ENCODE results near the gene METTL3. TPM values are rescaled to one million over a fixed set of nuclear protein-coding genes. Genes with fewer than 3 reads are reported as not detected.
"Not testable (repeated sequence)": the region's sequence is repeated elsewhere in the genome, so short reads cannot be mapped to it uniquely, and the experiment has no call there.

Gene METTL3
- polyA plus RNA-seq (2013): 88.5 TPM

DNA sequence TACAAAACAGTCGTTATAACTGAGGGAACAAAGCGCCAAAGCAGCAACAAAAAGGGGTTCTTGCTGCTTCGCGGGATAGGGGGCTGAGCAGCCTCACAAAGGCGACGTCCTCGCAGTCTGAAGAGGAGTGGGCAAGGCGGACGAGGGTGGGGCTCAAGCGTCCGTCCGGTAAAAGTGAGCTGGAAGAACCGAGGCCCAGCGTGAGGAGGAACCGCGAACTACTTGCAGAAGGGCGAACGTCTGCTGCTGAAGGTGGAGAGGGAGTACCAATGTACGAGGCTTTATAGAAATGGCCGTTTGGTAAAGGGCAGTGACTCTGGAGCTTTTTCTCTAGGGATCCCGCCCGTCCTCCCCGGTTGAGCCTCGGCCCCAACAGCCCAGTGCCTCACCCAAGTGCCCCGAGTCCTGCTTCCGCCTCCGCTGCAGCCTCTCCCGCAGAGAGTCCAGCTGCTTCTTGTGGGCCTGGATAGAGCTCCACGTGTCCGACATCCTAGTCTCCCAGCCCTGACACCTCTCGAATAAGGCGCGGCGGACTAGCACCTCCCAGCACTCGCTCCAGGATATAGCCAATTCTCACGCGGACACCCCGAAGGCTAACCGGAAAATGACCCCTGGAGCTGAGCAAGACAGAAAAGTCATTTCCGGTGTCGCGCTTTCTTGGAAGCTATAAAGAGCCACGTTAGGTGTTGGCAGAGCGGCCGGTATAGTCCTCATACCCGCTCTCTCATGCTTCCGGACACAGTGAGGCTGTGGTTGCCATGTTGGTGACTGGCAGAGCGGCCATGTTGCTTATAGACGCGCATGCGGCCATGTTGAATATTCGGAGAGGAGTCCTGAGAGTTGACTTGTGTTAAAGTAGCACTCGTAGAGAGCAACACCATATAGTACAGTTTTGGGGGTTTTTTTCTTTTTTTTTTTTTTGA lies at the start of gene METTL3:
Gene METTL3, minus strand, starts transcription at position 606 of the 923 bp plus-strand sequence. Its CDS starts 117 bp downstream, at position 489.
- Histone ChIP-seq H3K4me3 (ENCODE audit: control insufficient read depth in 1 of 7, extremely low read depth in 1 of 7, insufficient read depth in 4 of 7, low read depth in 2 of 7, low read length in 6 of 7) (peak within 1 kb of the TSS; percentile 66 to 100 (median 98)), H3K27ac (ENCODE audit: insufficient read depth in 1 of 2, low read depth in 1 of 2, low read length in 2 of 2, poor library complexity in 1 of 2, severe bottlenecking in 2 of 2) (peak within 1 kb of the TSS; percentile 82 to 89), H3K27me3 (replicated peaks in 2 of 5; ENCODE audit: control insufficient read depth in 4 of 5, insufficient read depth in 5 of 5, low read length in 4 of 5) (no peaks in the 10 kb centered on the region), H3K9me3 (ENCODE audit: control extremely low read depth in 1 of 5, control insufficient read depth in 4 of 5, insufficient read depth in 2 of 5, low read depth in 1 of 5, low read length in 4 of 5) (no peaks in the 10 kb centered on the region), H3K36me3 (ENCODE audit: control insufficient read depth in 4 of 4, insufficient read depth in 4 of 4, low read length in 3 of 4) (peaks cover 0 to 11% (median 10%) of the 10 kb centered on the region in 4 experiments), H3K4me1 (ENCODE audit: control extremely low read depth in 1 of 4, control insufficient read depth in 4 of 4, insufficient read depth in 4 of 4, low read length in 3 of 4) (peaks cover 9 to 24% (median 15%) of the 10 kb centered on the region in 4 experiments)
- POLR2A ChIA-PET: interaction anchor here (0.6 to 2.8 kb wide), 4 partner anchors 9 to 55 kb away, joined by 3 to 12 read pairs (median 5); partner anchors contain the start of genes CHD8 and SALL2
- WGBS (ENCODE audit: insufficient coverage): 0% methylated on average over 47 of the region's 53 CpGs
- peak; percentile 95 to 97 (median 97) for DNase-seq
- CTCF ChIA-PET: interaction anchor here (1.0 to 5.2 kb wide), 9 partner anchors 9 to 48 kb away, joined by 3 to 51 read pairs (median 4); partner anchors contain the start of gene SALL2

DNA sequence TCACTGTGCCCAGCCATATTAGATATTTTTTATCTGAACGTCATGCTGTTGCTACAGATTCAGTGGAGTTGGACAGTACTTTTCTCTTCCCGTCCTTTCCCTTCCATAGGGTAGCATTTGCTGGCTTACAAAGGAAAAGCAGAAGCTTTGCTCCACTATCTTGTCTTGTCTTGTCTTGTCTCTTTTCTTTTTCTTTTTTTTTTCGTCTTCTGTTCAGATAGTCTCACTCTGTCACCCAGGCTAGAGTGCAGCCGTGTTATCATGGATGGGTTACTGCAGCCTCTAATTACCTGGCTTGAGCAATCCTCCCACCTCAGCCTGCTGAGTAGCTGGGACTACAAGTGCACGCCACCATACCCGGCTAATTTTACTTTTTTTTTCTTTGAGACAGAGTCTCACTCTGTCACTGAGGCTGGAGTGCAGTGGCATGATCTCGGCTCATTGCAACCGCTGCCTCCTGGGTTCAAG lies 47.6 kb upstream of the METTL3 start:
- CTCF ChIA-PET: interaction anchor here (0.9 to 10.2 kb wide), 2 partner anchors 48 to 61 kb away, joined by 4 to 130 read pairs; partner anchors contain the start of gene METTL3
- POLR2A ChIA-PET: interaction anchor here (1.3 kb wide), 1 partner anchor 58 kb away, joined by 3 read pairs; no protein-coding TSS in a partner anchor
- WGBS (ENCODE audit: insufficient coverage): 100% methylated on average over 8 of the region's 8 CpGs
- no peak for DNase-seq
- no peak overlapping the region for H3K27ac ChIP-seq (ENCODE audit: insufficient read depth in 1 of 2, low read depth in 1 of 2, low read length in 2 of 2, poor library complexity in 1 of 2, severe bottlenecking in 2 of 2)
- H3K36me3 ChIP-seq (ENCODE audit: control insufficient read depth in 4 of 4, insufficient read depth in 4 of 4, low read length in 3 of 4): no peaks in the 10 kb centered on the region
- H3K4me1 ChIP-seq (ENCODE audit: control extremely low read depth in 1 of 4, control insufficient read depth in 4 of 4, insufficient read depth in 4 of 4, low read length in 3 of 4): peaks cover 0 to 6% (median 2%) of the 10 kb centered on the region in 4 experiments
- H3K27me3 ChIP-seq (replicated peaks in 2 of 5; ENCODE audit: control insufficient read depth in 4 of 5, insufficient read depth in 5 of 5, low read length in 4 of 5): no peaks in the 10 kb centered on the region
- H3K9me3 ChIP-seq (ENCODE audit: control extremely low read depth in 1 of 5, control insufficient read depth in 4 of 5, insufficient read depth in 2 of 5, low read depth in 1 of 5, low read length in 4 of 5): no peaks in the 10 kb centered on the region
- no peak overlapping the region for H3K4me3 ChIP-seq (ENCODE audit: control insufficient read depth in 1 of 7, extremely low read depth in 1 of 7, insufficient read depth in 4 of 7, low read depth in 2 of 7, low read length in 6 of 7)

DNA sequence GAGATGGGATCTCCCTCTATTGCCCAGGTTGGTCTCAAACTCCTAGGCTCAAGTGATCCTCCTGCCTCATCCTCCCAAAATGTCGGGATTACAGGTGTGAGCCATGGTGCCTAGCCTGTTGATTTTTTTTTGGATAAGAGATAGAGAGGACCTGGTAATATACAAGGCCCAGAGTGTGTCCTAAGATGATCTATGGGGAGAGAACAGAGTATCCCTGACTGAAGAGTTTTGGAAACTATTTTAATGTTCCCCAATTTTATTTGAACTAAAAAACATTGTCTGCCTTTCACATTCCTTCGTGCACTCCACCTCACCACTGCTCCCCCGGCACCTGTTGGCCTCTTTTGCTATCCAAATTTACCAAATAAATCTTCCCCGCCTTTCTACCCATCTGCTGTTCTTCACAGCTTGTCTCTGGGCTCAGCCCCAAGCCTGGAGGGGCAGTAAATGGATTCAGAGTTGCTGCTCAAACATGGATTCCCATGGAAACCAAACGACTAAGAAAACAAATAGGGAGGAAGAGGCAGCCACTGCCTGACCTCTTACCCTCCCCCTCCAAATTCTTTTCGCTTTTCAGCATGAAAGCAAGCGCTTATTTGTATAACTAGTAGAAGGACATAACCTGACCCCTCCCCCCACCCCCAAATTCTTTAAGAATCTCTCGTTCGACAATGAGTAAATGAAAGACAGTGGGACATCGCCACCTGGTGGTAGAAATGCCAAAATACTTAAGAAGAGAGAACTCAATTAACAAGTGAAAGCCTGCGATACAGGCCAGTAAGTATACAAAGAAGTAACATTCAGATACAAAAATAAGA lies 46.2 kb upstream of the METTL3 start:
- Histone ChIP-seq H3K9me3 (ENCODE audit: control extremely low read depth in 1 of 5, control insufficient read depth in 4 of 5, insufficient read depth in 2 of 5, low read depth in 1 of 5, low read length in 4 of 5) (no peaks in the 10 kb centered on the region), H3K36me3 (ENCODE audit: control insufficient read depth in 4 of 4, insufficient read depth in 4 of 4, low read length in 3 of 4) (no peaks in the 10 kb centered on the region), H3K27me3 (replicated peaks in 2 of 5; ENCODE audit: control insufficient read depth in 4 of 5, insufficient read depth in 5 of 5, low read length in 4 of 5) (peaks cover 0 to 2% (median 0%) of the 10 kb centered on the region in 5 experiments), H3K4me3 (ENCODE audit: control insufficient read depth in 1 of 7, extremely low read depth in 1 of 7, insufficient read depth in 4 of 7, low read depth in 2 of 7, low read length in 6 of 7) (peak overlapping the region in 6 of 7 experiments; percentile 36 to 75 (median 51)), H3K27ac (ENCODE audit: insufficient read depth in 1 of 2, low read depth in 1 of 2, low read length in 2 of 2, poor library complexity in 1 of 2, severe bottlenecking in 2 of 2) (peak overlapping the region; percentile 36 to 80), H3K4me1 (ENCODE audit: control extremely low read depth in 1 of 4, control insufficient read depth in 4 of 4, insufficient read depth in 4 of 4, low read length in 3 of 4) (peaks cover 0 to 6% (median 2%) of the 10 kb centered on the region in 4 experiments)
- CTCF ChIA-PET: interaction anchor here (0.7 to 10.2 kb wide), 9 partner anchors 9 to 120 kb away, joined by 3 to 130 read pairs (median 3); partner anchors contain the start of gene TOX4
- POLR2A ChIA-PET: interaction anchor here (1.0 to 1.3 kb wide), 2 partner anchors 52 to 57 kb away, joined by 3 read pairs; no protein-coding TSS in a partner anchor
- peak; percentile 92 to 96 (median 93) for DNase-seq
- 53% methylated on average over 3 of the region's 11 CpGs for WGBS (ENCODE audit: insufficient coverage)

DNA sequence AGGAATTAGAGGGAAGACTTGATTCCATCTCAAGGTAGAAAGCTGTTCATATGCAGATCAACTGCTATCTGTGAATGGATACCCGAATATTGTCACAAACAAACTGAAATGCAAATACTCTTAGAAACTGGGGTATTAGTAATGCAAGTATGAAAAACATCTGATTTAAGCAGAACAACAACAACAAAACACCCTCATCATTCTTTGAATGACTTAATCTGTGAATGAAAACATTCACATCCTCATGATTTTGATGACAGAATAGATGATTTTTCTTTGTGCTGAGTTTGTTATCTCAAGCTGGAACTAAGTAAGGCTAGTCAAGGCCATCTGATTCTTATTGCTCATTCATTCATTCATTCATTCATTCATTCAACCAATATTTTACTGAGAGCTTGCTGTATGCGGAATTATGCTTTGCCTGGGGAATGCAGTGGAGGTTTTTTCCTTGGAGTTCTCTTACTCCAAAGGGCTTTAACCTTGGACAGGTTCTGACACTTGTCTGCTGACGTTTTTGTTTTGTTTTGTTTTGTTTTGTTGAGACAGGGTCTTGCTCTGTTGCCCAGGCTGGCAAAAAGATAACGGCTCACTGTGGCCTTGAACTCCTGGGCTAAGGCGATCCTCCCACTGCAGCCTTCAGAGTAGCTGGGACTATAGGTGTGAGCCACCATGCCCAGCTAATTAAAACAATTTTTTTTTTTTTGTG lies 45.4 kb upstream of the METTL3 start:
- Histone ChIP-seq H3K9me3 (ENCODE audit: control extremely low read depth in 1 of 5, control insufficient read depth in 4 of 5, insufficient read depth in 2 of 5, low read depth in 1 of 5, low read length in 4 of 5) (no peaks in the 10 kb centered on the region), H3K36me3 (ENCODE audit: control insufficient read depth in 4 of 4, insufficient read depth in 4 of 4, low read length in 3 of 4) (no peaks in the 10 kb centered on the region), H3K4me3 (ENCODE audit: control insufficient read depth in 1 of 7, extremely low read depth in 1 of 7, insufficient read depth in 4 of 7, low read depth in 2 of 7, low read length in 6 of 7) (no peak overlapping the region), H3K27ac (ENCODE audit: insufficient read depth in 1 of 2, low read depth in 1 of 2, low read length in 2 of 2, poor library complexity in 1 of 2, severe bottlenecking in 2 of 2) (no peak overlapping the region), H3K4me1 (ENCODE audit: control extremely low read depth in 1 of 4, control insufficient read depth in 4 of 4, insufficient read depth in 4 of 4, low read length in 3 of 4) (peaks cover 0 to 6% (median 2%) of the 10 kb centered on the region in 4 experiments), H3K27me3 (replicated peaks in 2 of 5; ENCODE audit: control insufficient read depth in 4 of 5, insufficient read depth in 5 of 5, low read length in 4 of 5) (peaks cover 0 to 2% (median 0%) of the 10 kb centered on the region in 5 experiments)
- ChIA-PET POLR2A (interaction anchor here (0.8 to 1.0 kb wide), 2 partner anchors 51 to 58 kb away, joined by 3 to 4 read pairs; no protein-coding TSS in a partner anchor), CTCF (interaction anchor here (0.7 to 10.2 kb wide), 8 partner anchors 8 to 79 kb away, joined by 3 to 130 read pairs (median 3); partner anchors contain the start of gene TOX4)
- WGBS (ENCODE audit: insufficient coverage): 100% methylated on average over 3 of the region's 5 CpGs
- DNase-seq: no peak

DNA sequence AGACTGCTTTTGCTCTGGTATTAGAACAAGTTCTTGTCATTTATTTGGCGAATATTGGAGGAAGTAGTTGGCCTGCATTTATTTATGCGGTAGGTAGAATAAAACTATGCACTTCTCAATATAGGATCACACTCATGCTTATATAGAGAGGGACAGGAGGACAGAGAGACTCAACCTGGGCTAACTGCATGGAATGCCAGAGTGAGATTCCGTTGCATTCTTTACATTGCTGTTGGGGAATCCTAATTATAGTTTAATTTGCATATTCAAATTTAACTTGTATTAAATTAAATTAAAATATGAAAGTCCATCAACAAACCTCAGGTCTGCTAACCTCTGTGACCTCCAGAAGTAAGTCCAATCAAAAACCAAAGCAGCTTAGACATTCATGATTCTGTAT lies 42.1 kb upstream of the METTL3 start:
- no peak overlapping the region for H3K27ac ChIP-seq (ENCODE audit: insufficient read depth in 1 of 2, low read depth in 1 of 2, low read length in 2 of 2, poor library complexity in 1 of 2, severe bottlenecking in 2 of 2)
- no peak for DNase-seq
- no peaks in the 10 kb centered on the region for H3K36me3 ChIP-seq (ENCODE audit: control insufficient read depth in 4 of 4, insufficient read depth in 4 of 4, low read length in 3 of 4)
- H3K4me3 ChIP-seq (ENCODE audit: control insufficient read depth in 1 of 7, extremely low read depth in 1 of 7, insufficient read depth in 4 of 7, low read depth in 2 of 7, low read length in 6 of 7): no peak overlapping the region
- H3K9me3 ChIP-seq (ENCODE audit: control extremely low read depth in 1 of 5, control insufficient read depth in 4 of 5, insufficient read depth in 2 of 5, low read depth in 1 of 5, low read length in 4 of 5): no peaks in the 10 kb centered on the region
- ChIA-PET POLR2A (no interaction called here), CTCF (interaction anchor here (10.2 kb wide), 1 partner anchor 55 kb away, joined by 130 read pairs; no protein-coding TSS in a partner anchor)
- peaks cover 0 to 2% (median 0%) of the 10 kb centered on the region in 5 experiments for H3K27me3 ChIP-seq (replicated peaks in 2 of 5; ENCODE audit: control insufficient read depth in 4 of 5, insufficient read depth in 5 of 5, low read length in 4 of 5)
- WGBS (ENCODE audit: insufficient coverage): no CpG with 5 or more reads among the region's 3 CpGs
- peaks cover 0 to 6% (median 2%) of the 10 kb centered on the region in 4 experiments for H3K4me1 ChIP-seq (ENCODE audit: control extremely low read depth in 1 of 4, control insufficient read depth in 4 of 4, insufficient read depth in 4 of 4, low read length in 3 of 4)

DNA sequence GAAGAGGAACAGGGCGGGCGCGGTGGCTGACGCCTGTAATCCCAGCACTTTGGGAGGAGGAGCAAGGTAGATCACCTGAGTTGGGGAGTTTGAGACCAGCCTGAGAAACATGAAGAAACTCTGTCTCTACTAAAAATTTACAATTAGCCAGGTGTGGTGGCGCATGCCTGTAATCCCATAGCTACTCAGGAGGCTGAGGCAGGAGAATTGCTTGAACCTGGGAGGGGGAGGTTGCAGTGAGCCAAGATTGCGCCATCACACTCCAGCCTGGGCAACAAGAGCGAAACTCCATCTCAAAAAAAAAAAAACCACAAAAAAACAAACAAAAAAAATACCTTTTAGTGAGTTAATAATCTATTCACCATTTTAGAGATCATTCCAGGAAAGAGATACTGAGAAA lies 33.4 kb upstream of the METTL3 start:
- H3K9me3 ChIP-seq (ENCODE audit: control extremely low read depth in 1 of 5, control insufficient read depth in 4 of 5, insufficient read depth in 2 of 5, low read depth in 1 of 5, low read length in 4 of 5); H3K27me3 ChIP-seq (replicated peaks in 2 of 5; ENCODE audit: control insufficient read depth in 4 of 5, insufficient read depth in 5 of 5, low read length in 4 of 5); CTCF ChIA-PET; H3K36me3 ChIP-seq (ENCODE audit: control insufficient read depth in 4 of 4, insufficient read depth in 4 of 4, low read length in 3 of 4); H3K27ac ChIP-seq (ENCODE audit: insufficient read depth in 1 of 2, low read depth in 1 of 2, low read length in 2 of 2, poor library complexity in 1 of 2, severe bottlenecking in 2 of 2); DNase-seq; POLR2A ChIA-PET; H3K4me1 ChIP-seq (ENCODE audit: control extremely low read depth in 1 of 4, control insufficient read depth in 4 of 4, insufficient read depth in 4 of 4, low read length in 3 of 4); H3K4me3 ChIP-seq (ENCODE audit: control insufficient read depth in 1 of 7, extremely low read depth in 1 of 7, insufficient read depth in 4 of 7, low read depth in 2 of 7, low read length in 6 of 7): not testable (repeated sequence)
- whole genome bisulfite sequencing (ENCODE audit: insufficient coverage): 96% methylated on average over 4 of the region's 7 CpGs
